Activated CD8-positive, alpha-beta memory T cell treated with anti-CD3 and anti-CD28 coated beads for 36 hours (primary cell): ENCODE measurements around the gene ERGIC2. TPM values are rescaled to one million over a fixed set of nuclear protein-coding genes. Genes with fewer than 3 reads are reported as not detected.
"Not testable (repeated sequence)": the region's sequence is repeated elsewhere in the genome, so short reads cannot be mapped to it uniquely, and the experiment has no call there.

Experiments used
- CTCF ChIA-PET: fragments of 350-600 bp; sonication (Branson Sonifier 250); formaldehyde crosslinking; loops from one replicate; lab custom pipeline; 2021; ENCODE audit warnings: antibody characterized with exemption; lab: Charles Lee
- POLR2A ChIA-PET: fragments of 350-600 bp; sonication (Branson Sonifier 250); formaldehyde crosslinking; loops from one replicate; lab custom pipeline; 2021; ENCODE audit warnings: antibody characterized with exemption; lab: Charles Lee
- total RNA-seq, 2 experiments: library from RNA; stranded (reverse); gene quantifications; one replicate each; pipeline ENCODE4 v1.2.3, GENCODE V29; 2021

ERGIC2 gene, protein sequence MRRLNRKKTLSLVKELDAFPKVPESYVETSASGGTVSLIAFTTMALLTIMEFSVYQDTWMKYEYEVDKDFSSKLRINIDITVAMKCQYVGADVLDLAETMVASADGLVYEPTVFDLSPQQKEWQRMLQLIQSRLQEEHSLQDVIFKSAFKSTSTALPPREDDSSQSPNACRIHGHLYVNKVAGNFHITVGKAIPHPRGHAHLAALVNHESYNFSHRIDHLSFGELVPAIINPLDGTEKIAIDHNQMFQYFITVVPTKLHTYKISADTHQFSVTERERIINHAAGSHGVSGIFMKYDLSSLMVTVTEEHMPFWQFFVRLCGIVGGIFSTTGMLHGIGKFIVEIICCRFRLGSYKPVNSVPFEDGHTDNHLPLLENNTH
- total RNA-seq = 100 to 1,000 TPM; 132 to 137 TPM

- CTCF ChIA-PET = interaction anchor here (0.5 to 1.1 kb wide), 2 partner anchors 37 to 1953 kb away, joined by 3 read pairs; no protein-coding TSS in a partner anchor
- POLR2A ChIA-PET = no interaction called here
These were observed at the start of gene ERGIC2 for GRCh38 chr12:29380536-29381523. TSS of gene ERGIC2 (minus strand) at chr12:29381172. CDS start at chr12:29371633, 9,539 bp downstream.

GRCh38 chr12:29430716-29431044, 49.7 kb upstream of the ERGIC2 start:
- ChIA-PET POLR2A (no interaction called here), CTCF (no interaction called here)

DNA sequence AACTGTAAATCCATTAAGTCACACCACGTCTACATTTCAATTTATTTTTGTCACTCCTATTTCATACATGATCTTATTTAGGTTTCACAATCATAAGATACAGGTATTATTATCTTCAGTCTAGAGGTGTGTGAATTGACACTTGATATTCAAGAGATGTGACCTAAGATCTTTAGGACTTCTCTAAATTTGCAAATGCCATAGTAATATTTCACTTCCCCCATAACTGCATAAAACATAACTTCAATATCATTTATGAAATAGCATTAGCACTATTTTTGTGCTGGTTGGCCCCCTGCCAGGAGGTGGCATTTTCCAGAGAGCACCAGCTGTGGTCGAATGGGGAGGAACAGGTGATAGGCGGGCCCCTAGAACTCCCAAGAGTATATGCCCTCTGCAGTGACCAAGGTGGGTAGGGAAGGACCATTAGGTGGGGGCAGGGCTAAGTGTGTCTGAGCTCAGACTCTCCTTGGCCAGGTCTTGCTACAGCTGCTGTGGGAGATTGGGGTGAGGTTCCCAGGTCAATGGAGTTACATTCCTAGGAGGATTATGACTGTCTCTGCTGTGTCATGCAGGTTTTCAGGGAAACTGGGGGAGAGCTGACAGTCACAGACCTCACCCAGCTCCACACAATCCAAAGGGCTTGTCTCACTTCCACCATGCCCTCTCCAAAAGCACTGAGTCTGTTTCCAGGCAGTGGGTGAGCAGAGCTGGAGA, 49.2 kb upstream of the ERGIC2 start:
- ChIA-PET POLR2A (no interaction called here), CTCF (no interaction called here)

DNA sequence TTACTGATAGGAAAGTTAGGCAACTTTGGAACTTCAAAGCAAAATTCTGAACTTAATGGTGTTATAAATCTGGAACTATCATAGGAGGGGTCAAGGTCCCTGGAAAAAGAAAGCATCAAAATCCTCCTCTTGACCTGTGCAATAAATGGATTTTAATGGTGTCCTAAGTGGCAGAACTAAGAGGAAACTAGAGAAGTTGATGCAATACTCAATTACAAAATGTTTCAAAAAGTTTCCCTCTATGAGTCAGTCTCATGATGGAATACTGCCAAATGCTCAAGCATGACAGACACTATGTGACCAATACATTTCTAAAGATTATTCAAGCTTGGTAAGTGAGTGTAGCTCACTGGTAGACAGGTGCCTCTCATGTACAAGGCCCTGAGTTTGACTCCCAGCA, 47.7 kb upstream of the ERGIC2 start:
- POLR2A ChIA-PET = no interaction called here
- CTCF ChIA-PET = no interaction called here

GRCh38 chr12:29427964-29428363, 47.0 kb upstream of the ERGIC2 start:
- CTCF ChIA-PET = interaction anchor here (0.9 kb wide), 1 partner anchor 31 kb away, joined by 3 read pairs; no protein-coding TSS in a partner anchor
- POLR2A ChIA-PET = no interaction called here

GRCh38 chr12:29426498-29426897, 45.5 kb upstream of the ERGIC2 start:
- POLR2A ChIA-PET = no interaction called here
- CTCF ChIA-PET = interaction anchor here (0.6 kb wide), 1 partner anchor 13 kb away, joined by 4 read pairs; no protein-coding TSS in a partner anchor

DNA sequence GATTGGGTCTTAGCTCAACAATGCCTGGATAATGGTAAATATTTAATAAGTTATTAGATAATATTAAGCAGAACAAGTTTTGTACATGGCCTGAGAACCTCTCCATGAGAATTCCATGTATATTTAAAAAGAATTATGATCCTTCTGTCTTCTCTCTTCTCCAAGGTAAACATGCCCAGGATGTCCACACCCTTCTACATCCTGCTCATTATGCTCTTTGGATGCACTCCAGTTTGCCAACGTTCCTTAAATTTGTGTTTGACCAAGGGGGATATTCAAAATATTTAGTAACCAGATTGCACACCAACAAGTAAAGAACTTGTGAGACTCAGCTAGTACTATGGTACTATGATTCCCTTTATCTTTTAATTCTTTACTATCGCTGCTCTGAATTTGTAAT, 44.8 kb upstream of the ERGIC2 start:
- POLR2A ChIA-PET = no interaction called here

DNA sequence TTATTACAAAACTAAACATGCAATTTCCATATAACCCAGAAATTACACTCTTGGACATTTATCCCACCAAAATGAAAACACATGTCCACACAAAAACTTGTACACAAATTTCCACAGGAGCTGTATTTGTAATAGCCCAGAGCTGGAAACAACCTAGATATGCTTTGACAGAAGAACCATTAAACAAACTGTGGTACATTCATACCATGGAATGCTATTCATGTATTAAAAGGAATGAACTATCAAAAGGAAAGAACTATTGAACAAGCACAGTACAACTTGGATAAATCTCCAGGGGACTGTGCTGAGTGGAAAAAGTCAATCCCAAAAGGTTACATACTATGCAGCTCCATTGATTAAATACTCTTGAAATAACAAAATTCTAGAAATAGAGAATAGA, 35.8 kb upstream of the ERGIC2 start:
- ChIA-PET POLR2A (no interaction called here), CTCF (no interaction called here)

More for the DNA sequence above, 44.8 kb upstream of the ERGIC2 start:
- CTCF ChIA-PET = no interaction called here

DNA sequence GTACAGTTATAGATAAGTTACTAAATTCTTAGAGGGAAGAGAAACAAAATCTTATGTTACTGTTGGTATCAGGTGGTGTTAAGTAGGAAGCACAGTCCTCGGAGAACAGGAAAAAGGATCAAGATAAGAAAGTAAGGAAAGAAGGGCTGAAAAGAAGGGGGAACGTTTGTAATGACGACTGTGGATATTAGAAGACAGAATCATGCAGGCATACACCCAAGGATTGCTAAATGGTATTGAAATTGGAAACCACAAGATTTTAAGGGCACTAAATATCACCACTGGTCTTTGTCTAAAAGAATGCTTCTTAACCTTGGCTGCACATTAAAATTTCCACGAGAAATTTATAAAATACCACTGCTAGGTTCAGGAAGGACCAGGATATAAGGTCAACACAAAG, 34.1 kb upstream of the ERGIC2 start:
- CTCF ChIA-PET = no interaction called here
- POLR2A ChIA-PET = no interaction called here

GRCh38 chr12:29414368-29414767, 33.4 kb upstream of the ERGIC2 start:
- ChIA-PET CTCF (no interaction called here), POLR2A (no interaction called here)

GRCh38 chr12:29405561-29405960, 24.6 kb upstream of the ERGIC2 start:
- ChIA-PET CTCF (no interaction called here), POLR2A (no interaction called here)

DNA sequence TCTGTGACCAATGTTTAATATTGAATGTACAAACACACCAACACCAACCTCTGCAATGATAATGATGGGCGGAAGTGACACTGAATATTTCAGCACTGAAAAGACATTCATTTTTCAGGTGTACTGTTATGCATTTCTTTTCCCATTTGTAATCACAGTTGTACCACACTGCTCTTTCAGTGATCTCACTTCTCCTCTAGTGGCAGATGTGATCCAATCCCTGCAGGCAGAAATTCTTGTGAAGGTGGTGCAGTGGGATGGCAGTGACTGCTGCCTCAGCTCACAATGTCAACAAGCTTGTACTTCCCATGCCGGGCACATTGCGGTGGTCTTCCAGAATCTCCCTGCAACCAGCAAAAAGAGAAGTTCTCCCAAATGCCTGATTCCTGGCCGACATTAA, 23.0 kb upstream of the ERGIC2 start:
- ChIA-PET POLR2A (no interaction called here), CTCF (no interaction called here)

DNA sequence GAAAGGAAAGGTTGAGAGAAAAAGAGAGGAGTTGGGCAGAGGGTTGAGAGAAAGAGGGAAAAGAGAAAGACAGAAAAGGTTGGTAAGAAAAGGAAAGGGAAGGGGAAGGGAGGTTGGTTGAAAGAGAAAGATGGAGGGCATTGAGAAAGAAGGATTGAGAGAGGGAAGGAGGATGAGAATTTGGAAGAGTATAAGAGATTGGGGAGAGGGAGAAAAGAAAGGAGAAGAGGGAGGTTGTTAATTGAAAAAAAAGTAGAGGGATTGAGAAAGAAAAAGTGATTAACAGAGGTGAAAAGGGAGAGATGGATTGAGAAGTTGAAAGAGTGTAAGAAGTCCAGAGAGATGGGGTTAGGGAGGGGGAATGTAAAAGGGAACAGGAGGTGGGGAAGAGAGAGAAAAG, 21.5 kb upstream of the ERGIC2 start:
- POLR2A ChIA-PET = no interaction called here
- CTCF ChIA-PET = no interaction called here

- POLR2A ChIA-PET = no interaction called here
These were observed 17.5 kb upstream of the ERGIC2 start for GRCh38 chr12:29398495-29398894.

GRCh38 chr12:29396774-29397173, 15.8 kb upstream of the ERGIC2 start:
- POLR2A ChIA-PET = no interaction called here
- CTCF ChIA-PET = interaction anchor here (1.7 kb wide), 1 partner anchor 31 kb away, joined by 3 read pairs; no protein-coding TSS in a partner anchor

More at GRCh38 chr12:29398495-29398894, 17.5 kb upstream of the ERGIC2 start:
- CTCF ChIA-PET = no interaction called here

DNA sequence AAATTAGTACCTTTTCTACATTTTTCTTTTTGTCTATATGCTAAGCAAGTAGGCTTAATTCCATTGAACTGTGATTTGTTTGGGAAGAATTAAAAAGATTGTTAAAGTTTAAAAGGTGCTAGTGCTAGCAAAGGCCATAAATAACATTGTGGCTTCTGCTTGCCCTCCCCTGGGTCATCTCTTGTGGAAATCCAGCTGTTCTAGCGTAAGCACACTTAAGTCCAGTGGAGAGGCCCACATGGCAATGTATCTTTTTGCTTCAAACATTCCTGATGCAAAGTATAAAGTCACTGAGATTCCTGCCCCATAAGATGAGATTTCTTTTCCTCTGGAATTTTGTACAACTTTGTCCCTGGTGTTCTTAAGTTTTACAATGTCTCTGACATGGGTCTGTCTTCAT, 14.4 kb upstream of the ERGIC2 start:
- CTCF ChIA-PET = no interaction called here
- POLR2A ChIA-PET = no interaction called here

GRCh38 chr12:29390419-29390818, 9.4 kb upstream of the ERGIC2 start:
- POLR2A ChIA-PET, CTCF ChIA-PET: not testable (repeated sequence)

- ChIA-PET POLR2A (no interaction called here), CTCF (no interaction called here)
These were observed 8.4 kb upstream of the ERGIC2 start for GRCh38 chr12:29389295-29389919.

DNA sequence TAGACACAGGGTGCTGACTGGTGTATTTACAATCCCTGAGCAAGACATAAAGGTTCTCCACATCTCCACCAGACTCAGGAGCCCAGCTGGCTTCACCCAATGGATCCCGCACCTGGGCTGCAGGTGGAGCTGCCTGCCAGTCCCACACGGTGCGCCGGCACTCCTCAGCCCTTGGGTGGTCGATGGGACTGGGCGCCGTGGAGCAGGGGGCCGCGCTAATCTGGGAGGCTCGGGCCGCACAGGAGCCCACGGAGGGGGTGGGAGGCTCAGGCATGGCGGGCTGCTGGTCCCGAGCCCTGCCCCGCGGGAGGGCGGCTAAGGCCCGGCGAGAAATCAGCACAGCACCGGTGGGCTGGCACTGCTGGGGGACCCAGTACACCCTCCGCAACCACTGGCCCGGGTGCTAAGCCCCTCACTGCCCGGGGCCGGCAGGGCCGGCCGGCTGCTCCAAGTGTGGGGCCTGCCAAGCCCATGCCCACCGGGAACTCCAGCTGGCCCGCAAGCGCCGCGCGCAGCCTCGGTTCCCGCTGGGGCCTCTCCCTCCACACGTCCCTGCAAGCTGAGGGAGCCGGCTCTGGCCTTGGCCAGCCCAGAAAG, 5.2 kb upstream of the ERGIC2 start:
- POLR2A ChIA-PET, CTCF ChIA-PET: not testable (repeated sequence)
